H9 (cell line): ENCODE data around the gene ADAM23. TPM values are rescaled to one million over a fixed set of nuclear protein-coding genes. Genes with fewer than 3 reads are reported as not detected.

Source experiments
- DNase-seq: peaks from one replicate; pipeline ENCODE4 v3.0.0-alpha.2; 2017
- H2AFZ ChIP-seq: one replicate; pipeline ENCODE4 v1.6.1; 2013; ENCODE audit warnings: mild to moderate bottlenecking, low read length, control low read depth, moderate library complexity
- H2AK5ac ChIP-seq: 2 replicates; pipeline ENCODE4 v1.6.1; 2013; ENCODE audit warnings: low read length, control low read depth, mixed read lengths; ENCODE audit not compliant: insufficient read length
- H2BK120ac ChIP-seq: one replicate; pipeline ENCODE4 v1.6.1; 2013; ENCODE audit warnings: low read depth, mild to moderate bottlenecking, low read length, control low read depth, inconsistent platforms; ENCODE audit not compliant: poor library complexity, severe bottlenecking
- H2BK12ac ChIP-seq: 2 replicates; pipeline ENCODE4 v1.6.1; 2013; ENCODE audit warnings: low read length, control low read depth, mixed read lengths, low read depth; ENCODE audit not compliant: insufficient read length
- H2BK15ac ChIP-seq: 2 replicates; pipeline ENCODE4 v1.6.1; 2013; ENCODE audit warnings: low read depth, low read length, control low read depth
- H2BK20ac ChIP-seq: one replicate; pipeline ENCODE4 v1.6.1; 2013; ENCODE audit warnings: low read depth, mild to moderate bottlenecking, low read length, control low read depth, inconsistent platforms; ENCODE audit not compliant: poor library complexity, severe bottlenecking
- H2BK5ac ChIP-seq: 2 replicates; pipeline ENCODE4 v1.6.1; 2013; ENCODE audit warnings: low read length, control low read depth, mixed read lengths; ENCODE audit not compliant: insufficient read length
- H3K14ac ChIP-seq: 2 replicates; pipeline ENCODE4 v1.6.1; 2013; ENCODE audit warnings: low read length, control low read depth; ENCODE audit not compliant: insufficient read depth
- H3K18ac ChIP-seq: 2 replicates; pipeline ENCODE4 v1.6.1; 2013; ENCODE audit warnings: low read depth, mild to moderate bottlenecking, mixed read lengths, low read length, control low read depth; ENCODE audit not compliant: insufficient read length
- H3K23ac ChIP-seq: 2 replicates; pipeline ENCODE4 v1.6.1; 2013; ENCODE audit warnings: low read length, control low read depth, mixed read lengths, low read depth; ENCODE audit not compliant: insufficient read length
- H3K23me2 ChIP-seq: 2 replicates; pipeline ENCODE4 v1.6.1; 2013; ENCODE audit warnings: low read depth, mild to moderate bottlenecking, mixed read lengths, low read length, control low read depth; ENCODE audit not compliant: insufficient read length, poor library complexity, severe bottlenecking
- H3K27ac ChIP-seq: 2 replicates; pipeline ENCODE4 v1.5.1; 2013; ENCODE audit warnings: low read length, control low read depth, mixed read lengths, low read depth; ENCODE audit not compliant: insufficient read length
- H3K27me3 ChIP-seq: 2 replicates; pipeline ENCODE4 v1.6.1; 2013; ENCODE audit warnings: low read length, control low read depth, inconsistent platforms; ENCODE audit not compliant: insufficient read depth
- H3K4ac ChIP-seq: 2 replicates; pipeline ENCODE4 v1.6.1; 2013; ENCODE audit warnings: low read depth, mild to moderate bottlenecking, control low read depth, inconsistent platforms, low read length, moderate library complexity
- H3K4me1 ChIP-seq: 2 replicates; pipeline ENCODE4 v1.6.1; 2013; ENCODE audit warnings: low read length, control low read depth, inconsistent platforms; ENCODE audit not compliant: insufficient read depth
- H3K4me2 ChIP-seq: 2 replicates; pipeline ENCODE4 v1.6.1; 2013; ENCODE audit warnings: low read length, control low read depth, mixed read lengths; ENCODE audit not compliant: insufficient read length, insufficient read depth
- H3K56ac ChIP-seq: 2 replicates; pipeline ENCODE4 v1.6.1; 2013; ENCODE audit warnings: low read depth, mild to moderate bottlenecking, mixed read lengths, low read length, control low read depth; ENCODE audit not compliant: insufficient read length
- H3K79me1 ChIP-seq: 2 replicates; pipeline ENCODE4 v1.6.1; 2013; ENCODE audit warnings: low read depth, mild to moderate bottlenecking, moderate library complexity, low read length, control low read depth, inconsistent platforms; ENCODE audit not compliant: insufficient read depth, poor library complexity, severe bottlenecking
- H3K79me2 ChIP-seq: 2 replicates; pipeline ENCODE4 v1.6.1; 2013; ENCODE audit warnings: low read length, control low read depth, inconsistent platforms; ENCODE audit not compliant: insufficient read depth
- H3K9ac ChIP-seq: 2 replicates; pipeline ENCODE4 v1.6.1; 2013; ENCODE audit warnings: low read length, control low read depth, mixed read lengths; ENCODE audit not compliant: insufficient read length; ENCODE audit errors: extremely low read depth
- H3K9me3 ChIP-seq: one replicate; pipeline ENCODE4 v1.6.1; 2013; ENCODE audit warnings: low read depth, low read length, inconsistent platforms; ENCODE audit not compliant: control insufficient read depth
- H3T11ph ChIP-seq: one replicate; pipeline ENCODE4 v1.6.1; 2013; ENCODE audit warnings: mild to moderate bottlenecking, low read length, control low read depth, inconsistent platforms
- H4K20me1 ChIP-seq: one replicate; pipeline ENCODE4 v1.6.1; 2013; ENCODE audit not compliant: control insufficient read depth, insufficient read length, insufficient read depth
- H4K5ac ChIP-seq: 2 replicates; pipeline ENCODE4 v1.6.1; 2013; ENCODE audit warnings: low read depth, mild to moderate bottlenecking, mixed read lengths, low read length, control low read depth; ENCODE audit not compliant: insufficient read length
- H4K8ac ChIP-seq: replicated peaks from 2 replicates; pipeline ENCODE4 v1.6.1; 2013; ENCODE audit warnings: low read length, control low read depth, mixed read lengths, low read depth; ENCODE audit not compliant: insufficient read length
- H4K91ac ChIP-seq: 2 replicates; pipeline ENCODE4 v1.6.1; 2013; ENCODE audit warnings: low read depth, mild to moderate bottlenecking, moderate library complexity, mixed read lengths, low read length, control low read depth; ENCODE audit not compliant: insufficient read length
- H3K27ac Mint-ChIP-seq, 3 experiments: 2 replicates in 2 of 3; 3 replicates in 1 of 3; pipeline ENCODE4 v1.8.0; 2020 to 2021; ENCODE audit warnings: mixed read lengths in 3 of 3, mild to moderate bottlenecking in 1 of 3, moderate library complexity in 1 of 3
- H3K27me3 Mint-ChIP-seq: 2 replicates; pipeline ENCODE4 v1.8.0; 2021; ENCODE audit warnings: low read depth, mild to moderate bottlenecking, moderate library complexity, mixed read lengths
- H3K36me3 Mint-ChIP-seq, 3 experiments: 2 replicates in 2 of 3; 3 replicates in 1 of 3; pipeline ENCODE4 v1.8.0; 2020 to 2021; ENCODE audit warnings: low read depth in 3 of 3, mixed read lengths in 3 of 3; ENCODE audit not compliant: insufficient read depth in 1 of 3
- H3K4me1 Mint-ChIP-seq, 2 experiments: 2 replicates each; pipeline ENCODE4 v1.8.0; 2020; ENCODE audit warnings: mixed read lengths in 2 of 2
- H3K4me3 Mint-ChIP-seq, 2 experiments: 2 replicates in 1 of 2; 3 replicates in 1 of 2; pipeline ENCODE4 v1.8.0; 2020 to 2021; ENCODE audit warnings: mild to moderate bottlenecking in 2 of 2, mixed read lengths in 2 of 2, moderate library complexity in 1 of 2
- H3K9me3 Mint-ChIP-seq, 2 experiments: 2 replicates in 1 of 2; 3 replicates in 1 of 2; pipeline ENCODE4 v1.8.0; 2020; ENCODE audit warnings: mild to moderate bottlenecking in 2 of 2, mixed read lengths in 2 of 2, moderate library complexity in 1 of 2
- WGBS: extraction: QIAGEN DNeasy Blood & Tissue Kit; methylation state at CpG from one replicate; pipeline ENCODE4 v1.1.7; 2013; ENCODE audit warnings: missing lambda C conversion rate, low lambda C conversion rate, mixed read lengths; ENCODE audit not compliant: insufficient read length; ENCODE audit errors: extremely low coverage; 5-methylcytosine and 5-hydroxymethylcytosine counted together
- total RNA-seq: library from RNA; stranded (reverse); gene quantifications from 2 replicates; pipeline ENCODE4 v1.2.1, GENCODE V29; 2021
- TF ChIP-seq, protein P1 (sequence below): fragments of 200-600 bp; sonication (generic); conservative IDR thresholded peaks from 3 replicates; pipeline ENCODE4 v1.8.0; 2021; ENCODE audit warnings: antibody characterized with exemption, mild to moderate bottlenecking

The ADAM23 gene
- total RNA-seq, 1 experiment from 2014 or later: 21.4 TPM

- H3K27me3 Mint-ChIP-seq: no peaks in the 10 kb centered on the region
- Histone ChIP-seq H4K20me1 (no peaks in the 10 kb centered on the region), H4K5ac (no peak overlapping the region), H2BK15ac (no peak overlapping the region), H3K23me2 (no peaks in the 10 kb centered on the region), H2BK12ac (no peak overlapping the region), H3K27me3 (no peaks in the 10 kb centered on the region), H3T11ph (no peak overlapping the region), H3K4me1 (no peaks in the 10 kb centered on the region), H3K9ac (no peak overlapping the region), H3K79me1 (no peaks in the 10 kb centered on the region), H3K79me2 (no peaks in the 10 kb centered on the region), H3K4me2 (no peak overlapping the region), H3K27ac (no peak overlapping the region), H2AK5ac (no peak overlapping the region), H3K23ac (no peak overlapping the region), H2AFZ (no peak overlapping the region), H3K56ac (no peak overlapping the region), H3K14ac (no peak overlapping the region), H2BK120ac (no peak overlapping the region), H3K9me3 (no peaks in the 10 kb centered on the region), H2BK5ac (no peak overlapping the region), H3K4ac (no peak overlapping the region), H4K8ac (no peak overlapping the region), H2BK20ac (no peak overlapping the region), H4K91ac (no peak overlapping the region), H3K18ac (no peak overlapping the region)
- no peak for DNase-seq
- TF ChIP-seq, protein P1, sequence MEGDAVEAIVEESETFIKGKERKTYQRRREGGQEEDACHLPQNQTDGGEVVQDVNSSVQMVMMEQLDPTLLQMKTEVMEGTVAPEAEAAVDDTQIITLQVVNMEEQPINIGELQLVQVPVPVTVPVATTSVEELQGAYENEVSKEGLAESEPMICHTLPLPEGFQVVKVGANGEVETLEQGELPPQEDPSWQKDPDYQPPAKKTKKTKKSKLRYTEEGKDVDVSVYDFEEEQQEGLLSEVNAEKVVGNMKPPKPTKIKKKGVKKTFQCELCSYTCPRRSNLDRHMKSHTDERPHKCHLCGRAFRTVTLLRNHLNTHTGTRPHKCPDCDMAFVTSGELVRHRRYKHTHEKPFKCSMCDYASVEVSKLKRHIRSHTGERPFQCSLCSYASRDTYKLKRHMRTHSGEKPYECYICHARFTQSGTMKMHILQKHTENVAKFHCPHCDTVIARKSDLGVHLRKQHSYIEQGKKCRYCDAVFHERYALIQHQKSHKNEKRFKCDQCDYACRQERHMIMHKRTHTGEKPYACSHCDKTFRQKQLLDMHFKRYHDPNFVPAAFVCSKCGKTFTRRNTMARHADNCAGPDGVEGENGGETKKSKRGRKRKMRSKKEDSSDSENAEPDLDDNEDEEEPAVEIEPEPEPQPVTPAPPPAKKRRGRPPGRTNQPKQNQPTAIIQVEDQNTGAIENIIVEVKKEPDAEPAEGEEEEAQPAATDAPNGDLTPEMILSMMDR: no peak
- H3K27ac Mint-ChIP-seq: no peak overlapping the region
- peaks cover 0 to 3% of the 10 kb centered on the region in 2 experiments; a peak in 4 of 5 replicates for H3K9me3 Mint-ChIP-seq
- no CpG with 5 or more reads among the region's 3 CpGs for WGBS
- H3K4me1 Mint-ChIP-seq: peaks cover 4 to 7% of the 10 kb centered on the region in 2 experiments
- peaks cover 0 to 4% (median 4%) of the 10 kb centered on the region in 3 experiments; a peak in 4 of 7 replicates for H3K36me3 Mint-ChIP-seq
- no peak overlapping the region for H3K4me3 Mint-ChIP-seq
Measured at GRCh38 chr2:206424134-206424533, 19.2 kb upstream of the ADAM23 start.
